ENCODE results near the gene PGS1.

GRCh38 chr17:78362232-78362631 lies 16.2 kb upstream of the PGS1 start:
- TF ChIP-seq CTCF (IDR thresholded peaks at IDR 0.05) (no peak), POLR2A (IDR thresholded peaks at IDR 0.05) (no peak), POLR2AphosphoS5 (IDR thresholded peaks at IDR 0.05; ENCODE audit: insufficient read depth in 1 of 2, low read depth in 1 of 2) (no peak)
